ENCODE data around the gene LCE1D. TPM values are rescaled to one million over a fixed set of nuclear protein-coding genes. Genes with fewer than 3 reads are reported as not detected.

Gene LCE1D
- polyA plus RNA-seq, 1 donor (not counting 4 experiments of a cell fraction or from before 2014, with no cell fraction given): not detected

DNA sequence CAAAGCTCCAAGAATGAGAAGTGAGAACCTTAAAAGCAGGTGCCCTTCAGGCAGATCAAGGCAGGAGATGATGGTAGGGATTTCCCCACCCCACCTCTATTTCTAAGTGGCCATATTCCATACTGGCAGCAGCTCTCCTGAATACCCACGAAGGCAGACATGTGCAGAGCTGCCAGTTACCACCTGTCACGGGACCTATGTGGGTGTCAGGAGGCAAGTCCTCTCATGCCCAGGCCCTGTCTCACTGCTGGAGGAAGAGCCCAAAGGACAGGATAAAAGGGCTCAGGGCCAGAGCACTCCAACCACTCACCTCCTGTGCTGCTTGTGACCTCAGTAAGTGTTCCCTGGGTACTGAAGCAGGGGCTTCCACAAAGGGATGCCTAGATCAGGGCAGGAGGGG lies 14.5 kb downstream of the LCE1D start:
- H3K36me3 ChIP-seq (ENCODE audit: control insufficient read depth in 2 of 2, extremely low read depth in 1 of 2, insufficient read depth in 2 of 2, low read length in 2 of 2): no peaks in the 10 kb centered on the region
- no peak overlapping the region for H3K4me3 ChIP-seq (ENCODE audit: control insufficient read depth in 2 of 3, extremely low read depth in 1 of 3, insufficient read depth in 2 of 3, low read depth in 1 of 3, low read length in 3 of 3)
- no peak overlapping the region for H3K27ac ChIP-seq (ENCODE audit: control insufficient read depth, insufficient read depth, low read length)
- no peaks in the 10 kb centered on the region for H3K9me1 ChIP-seq (ENCODE audit: control insufficient read depth, extremely low read depth, insufficient read depth, low read length)
- no peaks in the 10 kb centered on the region for H4K20me1 ChIP-seq (ENCODE audit: control insufficient read depth, extremely low read depth, insufficient read depth, low read length)
- H3K27me3 ChIP-seq (ENCODE audit: control insufficient read depth, extremely low read depth, insufficient read depth, low read length): no peaks in the 10 kb centered on the region
- dilution Hi-C loops (cut with MboI; ENCODE audit: extremely low pct_ligation_motif_present, low sequenced_read_pairs): no loop called here
- no peaks in the 10 kb centered on the region for H3K79me2 ChIP-seq (ENCODE audit: control insufficient read depth, insufficient read depth, low read length)
- H2AFZ ChIP-seq (ENCODE audit: control insufficient read depth, low read length): peak overlapping the region; percentile 24
- no peak for DNase-seq (ENCODE audit: low read depth, low spot score)
- TF ChIP-seq, protein P1, sequence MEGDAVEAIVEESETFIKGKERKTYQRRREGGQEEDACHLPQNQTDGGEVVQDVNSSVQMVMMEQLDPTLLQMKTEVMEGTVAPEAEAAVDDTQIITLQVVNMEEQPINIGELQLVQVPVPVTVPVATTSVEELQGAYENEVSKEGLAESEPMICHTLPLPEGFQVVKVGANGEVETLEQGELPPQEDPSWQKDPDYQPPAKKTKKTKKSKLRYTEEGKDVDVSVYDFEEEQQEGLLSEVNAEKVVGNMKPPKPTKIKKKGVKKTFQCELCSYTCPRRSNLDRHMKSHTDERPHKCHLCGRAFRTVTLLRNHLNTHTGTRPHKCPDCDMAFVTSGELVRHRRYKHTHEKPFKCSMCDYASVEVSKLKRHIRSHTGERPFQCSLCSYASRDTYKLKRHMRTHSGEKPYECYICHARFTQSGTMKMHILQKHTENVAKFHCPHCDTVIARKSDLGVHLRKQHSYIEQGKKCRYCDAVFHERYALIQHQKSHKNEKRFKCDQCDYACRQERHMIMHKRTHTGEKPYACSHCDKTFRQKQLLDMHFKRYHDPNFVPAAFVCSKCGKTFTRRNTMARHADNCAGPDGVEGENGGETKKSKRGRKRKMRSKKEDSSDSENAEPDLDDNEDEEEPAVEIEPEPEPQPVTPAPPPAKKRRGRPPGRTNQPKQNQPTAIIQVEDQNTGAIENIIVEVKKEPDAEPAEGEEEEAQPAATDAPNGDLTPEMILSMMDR (optimal IDR thresholded peaks at IDR 0.05 in 1 of 3, IDR thresholded peaks at IDR 0.05 in 1 of 3, conservative IDR thresholded peaks at IDR 0.05 in 1 of 3; ENCODE audit: extremely low read depth in 1 of 3, insufficient read depth in 2 of 3, low read length in 3 of 3): no peak
- TF ChIP-seq EZH2 (IDR thresholded peaks at IDR 0.05; ENCODE audit: low read length): no peak
- H3K9me3 ChIP-seq (ENCODE audit: control insufficient read depth, low read depth, low read length): no peaks in the 10 kb centered on the region
- peak; percentile 93 for FAIRE-seq
- peak overlapping the region; percentile 25 for H3K4me2 ChIP-seq (ENCODE audit: control insufficient read depth, extremely low read depth, insufficient read depth, low read depth, low read length)
- no peak overlapping the region for H3K9ac ChIP-seq (ENCODE audit: control insufficient read depth, extremely low read depth, insufficient read depth, low read length)
- peaks cover 20% of the 10 kb centered on the region for H3K4me1 ChIP-seq (ENCODE audit: control insufficient read depth, extremely low read depth, insufficient read depth, low read length)

DNA sequence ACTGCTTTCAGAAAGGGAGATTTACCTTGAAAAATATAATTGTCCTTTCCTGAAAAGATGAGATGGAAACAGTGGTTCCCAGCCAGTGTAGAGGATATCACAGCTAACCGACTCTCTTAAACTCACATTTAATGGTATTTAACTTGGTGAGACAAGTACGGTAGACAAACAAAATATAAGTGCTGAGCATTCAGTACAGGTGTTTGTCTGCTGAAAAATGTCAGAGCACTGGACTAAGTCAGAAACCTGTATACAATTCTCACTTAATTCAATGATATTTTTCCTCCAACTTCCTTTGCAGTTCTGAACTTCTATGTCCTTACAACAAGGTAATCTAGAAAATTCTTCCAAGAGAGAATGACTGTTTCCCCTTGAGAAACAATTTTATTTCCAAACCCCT lies 15.2 kb downstream of the LCE1D start, which contains the start of gene LCE1B:
Gene LCE1B (plus strand): TSS at position 301 of the 400 bp plus-strand sequence. CDS start 476 bp downstream, outside the sequence.
- no peak within 1 kb of the TSS for H3K9ac ChIP-seq (ENCODE audit: control insufficient read depth, extremely low read depth, insufficient read depth, low read length)
- DNase-seq (ENCODE audit: low read depth, low spot score): no peak
- no peak within 1 kb of the TSS for H3K27ac ChIP-seq (ENCODE audit: control insufficient read depth, insufficient read depth, low read length)
- no peaks in the 10 kb centered on the region for H3K9me3 ChIP-seq (ENCODE audit: control insufficient read depth, low read depth, low read length)
- TF ChIP-seq EZH2 (IDR thresholded peaks at IDR 0.05; ENCODE audit: low read length): no peak
- TF ChIP-seq, protein P1 (optimal IDR thresholded peaks at IDR 0.05 in 1 of 3, IDR thresholded peaks at IDR 0.05 in 1 of 3, conservative IDR thresholded peaks at IDR 0.05 in 1 of 3; ENCODE audit: extremely low read depth in 1 of 3, insufficient read depth in 2 of 3, low read length in 3 of 3): no peak
- H3K4me2 ChIP-seq (ENCODE audit: control insufficient read depth, extremely low read depth, insufficient read depth, low read depth, low read length): peak within 1 kb of the TSS; percentile 25
- no peaks in the 10 kb centered on the region for H3K79me2 ChIP-seq (ENCODE audit: control insufficient read depth, insufficient read depth, low read length)
- no peaks in the 10 kb centered on the region for H3K27me3 ChIP-seq (ENCODE audit: control insufficient read depth, extremely low read depth, insufficient read depth, low read length)
- no peaks in the 10 kb centered on the region for H3K36me3 ChIP-seq (ENCODE audit: control insufficient read depth in 2 of 2, extremely low read depth in 1 of 2, insufficient read depth in 2 of 2, low read length in 2 of 2)
- no peak within 1 kb of the TSS for H3K4me3 ChIP-seq (ENCODE audit: control insufficient read depth in 2 of 3, extremely low read depth in 1 of 3, insufficient read depth in 2 of 3, low read depth in 1 of 3, low read length in 3 of 3)
- peaks cover 14% of the 10 kb centered on the region for H3K4me1 ChIP-seq (ENCODE audit: control insufficient read depth, extremely low read depth, insufficient read depth, low read length)
- dilution Hi-C loops (cut with MboI; ENCODE audit: extremely low pct_ligation_motif_present, low sequenced_read_pairs): no loop called here
- H3K9me1 ChIP-seq (ENCODE audit: control insufficient read depth, extremely low read depth, insufficient read depth, low read length): no peaks in the 10 kb centered on the region
- H4K20me1 ChIP-seq (ENCODE audit: control insufficient read depth, extremely low read depth, insufficient read depth, low read length): no peaks in the 10 kb centered on the region
- H2AFZ ChIP-seq (ENCODE audit: control insufficient read depth, low read length): peak within 1 kb of the TSS; percentile 24
- peak; percentile 58 for FAIRE-seq

All from keratinocyte (primary cell).